HUDEP-2 (cell line): ENCODE measurements around the gene TAF13.
A peak's percentile ranks its signal among the peaks of the same experiment; 100 is the strongest.
"Not testable (repeated sequence)": the region's sequence is repeated elsewhere in the genome, so short reads cannot be mapped to it uniquely, and the experiment has no call there.

Experiments
- DNase-seq, 76 experiments: peaks; one replicate each; lab custom pipeline; 2025; ENCODE audit not compliant: unreplicated experiment in 76 of 76; lab: John Stamatoyannopoulos, UW

The TAF13 gene

GRCh38 chr1:109050228-109050995 is 25.4 kb downstream of the TAF13 start:
- no peak for DNase-seq

GRCh38 chr1:109048335-109048734 is 27.5 kb downstream of the TAF13 start:
- DNase-seq, result no peak

- DNase-seq, result no peak
Measured at GRCh38 chr1:109047339-109047738, 28.5 kb downstream of the TAF13 start.

- no peak for DNase-seq
Measured at GRCh38 chr1:109046671-109047070, 29.1 kb downstream of the TAF13 start.

- DNase-seq, result no peak
Measured at GRCh38 chr1:109045595-109045994, 30.2 kb downstream of the TAF13 start.

- peak; percentile 23 to 97 (median 92) for DNase-seq
Measured at GRCh38 chr1:109041621-109042468, 34.0 kb downstream of the TAF13 start, which contains the start of gene WDR47. WDR47 (minus strand) TSS chr1:109042102; CDS start chr1:109023512, 18,590 bp downstream.

- peak in 8 of 76 experiments; percentile 5 to 43 (median 22) for DNase-seq
Measured at GRCh38 chr1:109040989-109041620, 34.7 kb downstream of the TAF13 start.

- no peak for DNase-seq
Measured at GRCh38 chr1:109040627-109040988, 35.2 kb downstream of the TAF13 start.

GRCh38 chr1:109034382-109034781 is 41.4 kb downstream of the TAF13 start:
- DNase-seq, result no peak

- not testable (repeated sequence) for DNase-seq
Measured at GRCh38 chr1:109029493-109029892, 46.3 kb downstream of the TAF13 start.

- DNase-seq, result no peak
Measured at GRCh38 chr1:109027841-109028240, 48.0 kb downstream of the TAF13 start.

GRCh38 chr1:109025694-109026093 is 50.1 kb downstream of the TAF13 start:
- DNase-seq, result no peak

- DNase-seq, result no peak
Measured at GRCh38 chr1:109024646-109025045, 51.2 kb downstream of the TAF13 start.

GRCh38 chr1:109020693-109021257 is 55.0 kb downstream of the TAF13 start:
- DNase-seq, result no peak

- not testable (repeated sequence) for DNase-seq
Measured at GRCh38 chr1:109017719-109018118, 58.1 kb downstream of the TAF13 start.

- DNase-seq, result no peak
Measured at GRCh38 chr1:109017134-109017533, 58.7 kb downstream of the TAF13 start.
